ENCODE data around the gene THSD7A. TPM values are rescaled to one million over a fixed set of nuclear protein-coding genes. Genes with fewer than 3 reads are reported as not detected.

The THSD7A gene
- total RNA-seq, 1 experiment from 2014 or later = 0.68 TPM

GRCh38 chr7:11541330-11541729 is 290.7 kb downstream of the THSD7A start (continued):
- no peak for TF ChIP-seq STAT6 (CRISPR knock-in tag; conservative IDR thresholded peaks at IDR 0.05; ENCODE audit: low read depth)
- TF ChIP-seq USF2 (CRISPR knock-in tag; IDR thresholded peaks at IDR 0.05) = no peak
- TF ChIP-seq NFE2L1 (CRISPR knock-in tag; IDR thresholded peaks at IDR 0.05) = no peak
- no peak for TF ChIP-seq FOXK1 (CRISPR knock-in tag; IDR thresholded peaks at IDR 0.05)
- TF ChIP-seq FOXJ3 (CRISPR knock-in tag; IDR thresholded peaks at IDR 0.05; ENCODE audit: borderline replicate concordance) = no peak
- TF ChIP-seq PREB (CRISPR knock-in tag; IDR thresholded peaks at IDR 0.05; ENCODE audit: borderline replicate concordance) = no peak
- no peak for TF ChIP-seq AR (CRISPR knock-in tag; IDR thresholded peaks at IDR 0.05)
- no peak for TF ChIP-seq JAZF1 (CRISPR knock-in tag; IDR thresholded peaks at IDR 0.05)
- TF ChIP-seq HMGA2 (CRISPR knock-in tag; IDR thresholded peaks at IDR 0.05) = no peak
- TF ChIP-seq E2F4 (CRISPR knock-in tag; IDR thresholded peaks at IDR 0.05; ENCODE audit: borderline replicate concordance, low read depth) = no peak
- no peak for TF ChIP-seq NFYB (CRISPR knock-in tag; conservative IDR thresholded peaks at IDR 0.05; ENCODE audit: low read depth)
- TF ChIP-seq KAT7 (CRISPR knock-in tag; IDR thresholded peaks at IDR 0.05; ENCODE audit: borderline replicate concordance) = no peak

- Mint-ChIP-seq H3K27me3 (ENCODE audit: low read depth) (no peaks in the 10 kb centered on the region), H3K4me3 (no peak overlapping the region), H3K27ac (no peak overlapping the region), H3K9me3 (peaks cover 9% of the 10 kb centered on the region; the same call in 1 of the 2 replicates), H3K36me3 (no peaks in the 10 kb centered on the region), H3K4me1 (peaks cover 15% of the 10 kb centered on the region)
- TF ChIP-seq ZNF532 (CRISPR knock-in tag; IDR thresholded peaks at IDR 0.05; ENCODE audit: borderline replicate concordance) (no peak), FOXP1 (CRISPR knock-in tag; IDR thresholded peaks at IDR 0.05; ENCODE audit: borderline replicate concordance) (no peak), NR2C2 (CRISPR knock-in tag; IDR thresholded peaks at IDR 0.05) (no peak)
- no peak for DNase-seq (ENCODE audit: low spot score)
- ATAC-seq = no peak
- CTCF ChIA-PET = no interaction called here
- POLR2A ChIA-PET = no interaction called here
These were observed 291.7 kb downstream of the THSD7A start for GRCh38 chr7:11540271-11540761.
